Measurements from ENCODE around the gene PRMT6. TPM values are rescaled to one million over a fixed set of nuclear protein-coding genes. Genes with fewer than 3 reads are reported as not detected.

Gene PRMT6
- total and polyA plus RNA-seq, 10 of the 15 experiments (the other 5 are each of a cell fraction or from before 2014, with no cell fraction given) = 6.0 to 38.6 (median 26.3) TPM

DNA sequence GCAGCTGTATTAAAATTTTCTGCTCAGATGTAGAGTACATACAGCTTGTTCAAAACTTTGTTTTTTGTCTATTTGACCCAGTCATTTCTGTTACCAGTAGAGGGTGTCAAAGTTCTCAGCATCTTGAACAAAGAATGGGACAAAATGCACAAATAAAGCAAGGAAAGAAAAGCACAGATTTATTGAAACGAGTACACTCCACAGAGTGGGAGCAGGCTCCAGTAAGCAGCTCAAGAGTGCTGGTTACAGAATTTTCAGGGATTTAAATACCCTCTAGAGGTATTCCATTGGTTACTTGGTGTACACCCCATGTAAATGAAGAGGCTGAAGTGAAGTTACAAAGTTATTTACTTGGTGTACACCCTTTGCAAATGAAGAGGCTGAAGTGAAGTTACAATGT is 8.9 kb upstream of the PRMT6 start:
- POLR2A ChIA-PET = no interaction called here
- intact Hi-C loops (cut with micrococcal nuclease; ENCODE audit: unreplicated experiment) = no loop called here
- no peaks in the 10 kb centered on the region for H4K20me1 ChIP-seq (ENCODE audit: control insufficient read depth, insufficient read depth)
- FAIRE-seq (no peak), DNase-seq (ENCODE audit: low read depth, low spot score) (no peak), ATAC-seq (no peak)
- no peaks in the 10 kb centered on the region for H3K79me2 ChIP-seq (ENCODE audit: control insufficient read depth, insufficient read depth, low read length)
- H3K36me3 ChIP-seq (ENCODE audit: control insufficient read depth in 2 of 2, insufficient read depth in 2 of 2, low read length in 1 of 2) = no peaks in the 10 kb centered on the region
- BruUV-seq (replicated peaks) = no TSS peak
- in situ Hi-C loops (cut with MboI) = no loop called here
- RAD21 ChIA-PET (ENCODE audit: unreplicated experiment) = interaction anchor here (1.0 kb wide), 1 partner anchor 95 kb away, joined by 3 read pairs; no protein-coding TSS in a partner anchor
- TF ChIP-seq CBX3 (IDR thresholded peaks at IDR 0.05; ENCODE audit: borderline replicate concordance, low read depth) = no peak
- TF ChIP-seq, protein P1, sequence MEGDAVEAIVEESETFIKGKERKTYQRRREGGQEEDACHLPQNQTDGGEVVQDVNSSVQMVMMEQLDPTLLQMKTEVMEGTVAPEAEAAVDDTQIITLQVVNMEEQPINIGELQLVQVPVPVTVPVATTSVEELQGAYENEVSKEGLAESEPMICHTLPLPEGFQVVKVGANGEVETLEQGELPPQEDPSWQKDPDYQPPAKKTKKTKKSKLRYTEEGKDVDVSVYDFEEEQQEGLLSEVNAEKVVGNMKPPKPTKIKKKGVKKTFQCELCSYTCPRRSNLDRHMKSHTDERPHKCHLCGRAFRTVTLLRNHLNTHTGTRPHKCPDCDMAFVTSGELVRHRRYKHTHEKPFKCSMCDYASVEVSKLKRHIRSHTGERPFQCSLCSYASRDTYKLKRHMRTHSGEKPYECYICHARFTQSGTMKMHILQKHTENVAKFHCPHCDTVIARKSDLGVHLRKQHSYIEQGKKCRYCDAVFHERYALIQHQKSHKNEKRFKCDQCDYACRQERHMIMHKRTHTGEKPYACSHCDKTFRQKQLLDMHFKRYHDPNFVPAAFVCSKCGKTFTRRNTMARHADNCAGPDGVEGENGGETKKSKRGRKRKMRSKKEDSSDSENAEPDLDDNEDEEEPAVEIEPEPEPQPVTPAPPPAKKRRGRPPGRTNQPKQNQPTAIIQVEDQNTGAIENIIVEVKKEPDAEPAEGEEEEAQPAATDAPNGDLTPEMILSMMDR (IDR thresholded peaks at IDR 0.05 in 2 of 3, conservative IDR thresholded peaks at IDR 0.05 in 1 of 3; ENCODE audit: control insufficient read depth in 2 of 3, extremely low read depth in 1 of 3, insufficient read depth in 1 of 3, low read depth in 3 of 3, low read length in 3 of 3) = peak in 1 of 3 experiments; percentile 7; a peak in 1 of 6 replicates
- no peak for TF ChIP-seq ZSCAN29 (IDR thresholded peaks at IDR 0.05)
- 0 out of 2 replicates have a peak, but pooled peaks have one; percentile 16 for TF ChIP-seq RAD21 (IDR thresholded peaks at IDR 0.05; ENCODE audit: insufficient read depth, low read depth, low read length)
- no peaks in the 10 kb centered on the region for H3K27me3 ChIP-seq (replicated peaks in 1 of 2; ENCODE audit: control insufficient read depth in 2 of 2, insufficient read depth in 2 of 2, low read length in 1 of 2)
- 0% methylated on average over 1 of the region's 1 CpG for WGBS (ENCODE audit: insufficient coverage, insufficient replicate concordance, low lambda C conversion rate, missing lambda C conversion rate)
- H3K9ac ChIP-seq (ENCODE audit: control insufficient read depth, insufficient read depth, low read length) = no peak overlapping the region
- H3K4me1 ChIP-seq (ENCODE audit: control insufficient read depth, insufficient read depth, low read length) = no peaks in the 10 kb centered on the region
- H2AFZ ChIP-seq (ENCODE audit: control insufficient read depth, low read depth, low read length) = no peak overlapping the region
- no peak overlapping the region for H3K4me2 ChIP-seq (ENCODE audit: control insufficient read depth, insufficient read depth)
- no peaks in the 10 kb centered on the region; the same call in 2 of the 3 replicates for H3K9me3 ChIP-seq (replicated peaks; ENCODE audit: control insufficient read depth, insufficient read depth, low read length)
- H3K4me3 ChIP-seq = no peak overlapping the region
- SMC1A ChIA-PET (ENCODE audit: uncharacterized antibody, unreplicated experiment) = interaction anchor here (1.1 to 1.3 kb wide), 2 partner anchors 68 to 80 kb away, joined by 3 read pairs; no protein-coding TSS in a partner anchor
- CTCF ChIA-PET = interaction anchor here (0.8 to 1.6 kb wide), 3 partner anchors 89 to 96 kb away, joined by 3 to 4 read pairs (median 4); no protein-coding TSS in a partner anchor
- no peak overlapping the region for H3K27ac ChIP-seq (ENCODE audit: control insufficient read depth, insufficient read depth)

DNA sequence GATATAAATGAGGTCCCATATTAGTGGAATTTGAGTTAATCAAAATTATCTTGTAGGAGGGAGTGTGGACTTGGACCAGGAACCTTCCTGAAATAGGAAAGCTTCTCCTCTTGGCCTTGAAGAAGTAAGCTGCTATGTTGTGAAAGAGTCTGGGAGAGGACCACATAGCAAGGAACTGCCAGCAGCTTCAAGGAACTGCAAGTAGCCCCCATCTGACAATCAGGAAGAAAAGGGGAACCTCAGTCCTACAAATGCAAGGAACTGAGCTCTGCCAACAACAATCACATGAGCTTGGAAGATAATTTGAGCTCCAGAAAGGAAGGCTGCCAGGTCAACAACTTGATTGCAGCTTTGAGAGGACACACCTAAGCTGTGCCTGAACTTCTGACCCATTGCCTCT is 8.2 kb upstream of the PRMT6 start:
- DNase-seq (ENCODE audit: low read depth, low spot score) = no peak
- ATAC-seq = no peak
- Histone ChIP-seq H3K4me1 (ENCODE audit: control insufficient read depth, insufficient read depth, low read length) (no peaks in the 10 kb centered on the region), H2AFZ (ENCODE audit: control insufficient read depth, low read depth, low read length) (no peak overlapping the region), H3K27me3 (replicated peaks in 1 of 2; ENCODE audit: control insufficient read depth in 2 of 2, insufficient read depth in 2 of 2, low read length in 1 of 2) (no peaks in the 10 kb centered on the region), H3K9ac (ENCODE audit: control insufficient read depth, insufficient read depth, low read length) (no peak overlapping the region), H3K79me2 (ENCODE audit: control insufficient read depth, insufficient read depth, low read length) (no peaks in the 10 kb centered on the region), H4K20me1 (ENCODE audit: control insufficient read depth, insufficient read depth) (no peaks in the 10 kb centered on the region), H3K27ac (ENCODE audit: control insufficient read depth, insufficient read depth) (no peak overlapping the region), H3K4me3 (no peak overlapping the region), H3K9me3 (replicated peaks; ENCODE audit: control insufficient read depth, insufficient read depth, low read length) (no peaks in the 10 kb centered on the region; the same call in 2 of the 3 replicates), H3K36me3 (ENCODE audit: control insufficient read depth in 2 of 2, insufficient read depth in 2 of 2, low read length in 1 of 2) (no peaks in the 10 kb centered on the region), H3K4me2 (ENCODE audit: control insufficient read depth, insufficient read depth) (no peak overlapping the region)
- POLR2A ChIA-PET = no interaction called here
- intact Hi-C loops (cut with micrococcal nuclease; ENCODE audit: unreplicated experiment) (no loop called here), in situ Hi-C loops (cut with MboI) (no loop called here)
- SMC1A ChIA-PET (ENCODE audit: uncharacterized antibody, unreplicated experiment) = interaction anchor here (1.3 kb wide), 1 partner anchor 69 kb away, joined by 3 read pairs; no protein-coding TSS in a partner anchor
- RAD21 ChIA-PET (ENCODE audit: unreplicated experiment) = no interaction called here
- no TSS peak for BruUV-seq (replicated peaks)
- FAIRE-seq = no peak
- CTCF ChIA-PET = interaction anchor here (1.3 to 1.6 kb wide), 2 partner anchors 89 to 94 kb away, joined by 4 read pairs; no protein-coding TSS in a partner anchor
- TF ChIP-seq HDAC6 (IDR thresholded peaks at IDR 0.05; ENCODE audit: unreplicated experiment) (no peak), CREB1 (IDR thresholded peaks at IDR 0.05; ENCODE audit: low read depth) (no peak), RAD51 (IDR thresholded peaks at IDR 0.05) (no peak), CHD1 (IDR thresholded peaks at IDR 0.05; ENCODE audit: low read depth, low read length) (no peak), RELA (IDR thresholded peaks at IDR 0.05; ENCODE audit: borderline replicate concordance, partially characterized antibody) (no peak), MYB (IDR thresholded peaks at IDR 0.05; ENCODE audit: borderline replicate concordance, low read depth, low read length) (no peak), HDAC2 (IDR thresholded peaks at IDR 0.05) (no peak)
- TF ChIP-seq, protein P2, sequence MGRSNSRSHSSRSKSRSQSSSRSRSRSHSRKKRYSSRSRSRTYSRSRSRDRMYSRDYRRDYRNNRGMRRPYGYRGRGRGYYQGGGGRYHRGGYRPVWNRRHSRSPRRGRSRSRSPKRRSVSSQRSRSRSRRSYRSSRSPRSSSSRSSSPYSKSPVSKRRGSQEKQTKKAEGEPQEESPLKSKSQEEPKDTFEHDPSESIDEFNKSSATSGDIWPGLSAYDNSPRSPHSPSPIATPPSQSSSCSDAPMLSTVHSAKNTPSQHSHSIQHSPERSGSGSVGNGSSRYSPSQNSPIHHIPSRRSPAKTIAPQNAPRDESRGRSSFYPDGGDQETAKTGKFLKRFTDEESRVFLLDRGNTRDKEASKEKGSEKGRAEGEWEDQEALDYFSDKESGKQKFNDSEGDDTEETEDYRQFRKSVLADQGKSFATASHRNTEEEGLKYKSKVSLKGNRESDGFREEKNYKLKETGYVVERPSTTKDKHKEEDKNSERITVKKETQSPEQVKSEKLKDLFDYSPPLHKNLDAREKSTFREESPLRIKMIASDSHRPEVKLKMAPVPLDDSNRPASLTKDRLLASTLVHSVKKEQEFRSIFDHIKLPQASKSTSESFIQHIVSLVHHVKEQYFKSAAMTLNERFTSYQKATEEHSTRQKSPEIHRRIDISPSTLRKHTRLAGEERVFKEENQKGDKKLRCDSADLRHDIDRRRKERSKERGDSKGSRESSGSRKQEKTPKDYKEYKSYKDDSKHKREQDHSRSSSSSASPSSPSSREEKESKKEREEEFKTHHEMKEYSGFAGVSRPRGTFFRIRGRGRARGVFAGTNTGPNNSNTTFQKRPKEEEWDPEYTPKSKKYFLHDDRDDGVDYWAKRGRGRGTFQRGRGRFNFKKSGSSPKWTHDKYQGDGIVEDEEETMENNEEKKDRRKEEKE (IDR thresholded peaks at IDR 0.05) = no peak
- TF ChIP-seq, protein P3, sequence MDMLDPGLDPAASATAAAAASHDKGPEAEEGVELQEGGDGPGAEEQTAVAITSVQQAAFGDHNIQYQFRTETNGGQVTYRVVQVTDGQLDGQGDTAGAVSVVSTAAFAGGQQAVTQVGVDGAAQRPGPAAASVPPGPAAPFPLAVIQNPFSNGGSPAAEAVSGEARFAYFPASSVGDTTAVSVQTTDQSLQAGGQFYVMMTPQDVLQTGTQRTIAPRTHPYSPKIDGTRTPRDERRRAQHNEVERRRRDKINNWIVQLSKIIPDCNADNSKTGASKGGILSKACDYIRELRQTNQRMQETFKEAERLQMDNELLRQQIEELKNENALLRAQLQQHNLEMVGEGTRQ (IDR thresholded peaks at IDR 0.05; ENCODE audit: borderline replicate concordance, low read depth, low read length) = no peak

Measured in GM12878 (cell line).